B cell (primary cell): ENCODE results near the gene NFASC. TPM values are rescaled to one million over a fixed set of nuclear protein-coding genes. Genes with fewer than 3 reads are reported as not detected.

Experiments
- ATAC-seq: fragments of 200-7000 bp; cut with Tn5 transposase; one replicate; pipeline ENCODE4 v1.10.0; 2021; ENCODE audit warnings: low read depth, mild to moderate bottlenecking, moderate number of reproducible peaks, moderate library complexity
- CTCF ChIA-PET: fragments of 350-600 bp; sonication (Branson Sonifier 250); formaldehyde crosslinking; loops from one replicate; lab custom pipeline; 2021; ENCODE audit warnings: antibody characterized with exemption, inconsistent platforms; lab: Charles Lee
- POLR2A ChIA-PET: fragments of 350-600 bp; sonication (Branson Sonifier 250); formaldehyde crosslinking; loops from one replicate; lab custom pipeline; 2021; ENCODE audit warnings: antibody characterized with exemption; lab: Charles Lee
- DNase-seq: peaks from one replicate; pipeline ENCODE4 v3.0.0; 2013
- H2AFZ ChIP-seq: 2 replicates; pipeline ENCODE4 v1.6.1; 2012; ENCODE audit warnings: mild to moderate bottlenecking, low read depth, low read length; ENCODE audit not compliant: insufficient read depth, poor library complexity, severe bottlenecking
- H3K27ac ChIP-seq, 2 donors: 1 replicate in 1 of 2; 2 replicates in 1 of 2; pipeline ENCODE4 v1.5.1; 2012 to 2013; ENCODE audit warnings: low read length in 2 of 2, mild to moderate bottlenecking in 2 of 2, moderate library complexity in 1 of 2
- H3K27me3 ChIP-seq, 4 experiments: fragments of 200-600 bp in 1 of 4; sonication (generic) in 1 of 4; replicated peaks in 1 of 4; 1 replicate in 2 of 4; 2 replicates in 2 of 4; pipeline versions ENCODE4 v1.6.1 to v1.7.0; 2013 to 2016; ENCODE audit warnings: low read length in 3 of 4, mild to moderate bottlenecking in 2 of 4, mixed read lengths in 1 of 4, moderate library complexity in 1 of 4; ENCODE audit not compliant: insufficient read depth in 4 of 4, control insufficient read depth in 3 of 4; ENCODE audit errors: control extremely low read depth in 1 of 4
- H3K36me3 ChIP-seq, 2 experiments: replicated peaks in 1 of 2; 1 replicate in 1 of 2; 2 replicates in 1 of 2; pipeline versions ENCODE4 v1.6.1 to v1.7.1; 2013; ENCODE audit warnings: low read length in 1 of 2; ENCODE audit not compliant: insufficient read depth in 2 of 2, control insufficient read depth in 1 of 2; ENCODE audit errors: control extremely low read depth in 1 of 2, extremely low read depth in 1 of 2
- H3K4me1 ChIP-seq, 2 donors: fragments of 200-600 bp in 1 of 2; sonication (generic) in 1 of 2; 1 replicate in 1 of 2; 2 replicates in 1 of 2; pipeline versions ENCODE4 v1.5.1 to v1.6.1; 2013 to 2017; ENCODE audit warnings: low read length in 2 of 2; ENCODE audit not compliant: control insufficient read depth in 2 of 2, insufficient read depth in 2 of 2
- H3K4me2 ChIP-seq: replicated peaks from 2 replicates; pipeline ENCODE3; 2012; ENCODE audit warnings: mild to moderate bottlenecking, low read depth, low read length; ENCODE audit not compliant: poor library complexity, severe bottlenecking
- H3K4me3 ChIP-seq, 5 experiments: fragments of 200-600 bp in 1 of 5; sonication (generic) in 1 of 5; 1 replicate in 3 of 5; 2 replicates in 2 of 5; pipeline versions ENCODE4 v1.5.1 to v1.7.0; 2011 to 2016; ENCODE audit warnings: low read length in 4 of 5, mild to moderate bottlenecking in 4 of 5, low read depth in 2 of 5, control low read depth in 1 of 5, moderate library complexity in 1 of 5; ENCODE audit not compliant: insufficient read depth in 1 of 5; ENCODE audit errors: control extremely low read depth in 1 of 5, extremely low read depth in 1 of 5
- H3K79me2 ChIP-seq: fragments of 200-600 bp; sonication (generic); one replicate; pipeline ENCODE4 v1.6.0; 2016; ENCODE audit warnings: low read length; ENCODE audit not compliant: control insufficient read depth, insufficient read depth
- H3K9ac ChIP-seq: fragments of 200-600 bp; sonication (generic); 2 replicates; pipeline ENCODE4 v1.6.1; 2017; ENCODE audit warnings: mild to moderate bottlenecking, low read length, moderate library complexity
- H3K9me3 ChIP-seq, 3 donors: one replicate each; pipeline versions ENCODE4 v1.6.1 to v1.7.1; 2013; ENCODE audit warnings: low read length in 2 of 3; ENCODE audit not compliant: control insufficient read depth in 2 of 3, insufficient read depth in 1 of 3; ENCODE audit errors: control extremely low read depth in 1 of 3
- H4K20me1 ChIP-seq: 2 replicates; pipeline ENCODE4 v1.6.0; 2012; ENCODE audit warnings: mild to moderate bottlenecking, low read length; ENCODE audit not compliant: insufficient read depth, control insufficient read depth, poor library complexity, severe bottlenecking
- H3K27ac Mint-ChIP-seq: one replicate; pipeline ENCODE4 v1.8.0; 2021; ENCODE audit warnings: mixed read lengths
- H3K27me3 Mint-ChIP-seq: one replicate; pipeline ENCODE4 v1.8.0; 2021; ENCODE audit warnings: mixed read lengths
- H3K4me1 Mint-ChIP-seq: one replicate; pipeline ENCODE4 v1.8.0; 2021; ENCODE audit warnings: mixed read lengths
- H3K4me3 Mint-ChIP-seq: one replicate; pipeline ENCODE4 v1.8.0; 2021; ENCODE audit warnings: mixed read lengths
- H3K9me3 Mint-ChIP-seq: one replicate; pipeline ENCODE4 v1.8.0; 2022; ENCODE audit warnings: mixed read lengths; ENCODE audit not compliant: insufficient read depth
- EZH2 ChIP-seq: IDR thresholded peaks from 2 replicates; pipeline ENCODE4 v1.6.1; 2012; ENCODE audit warnings: borderline replicate concordance, low read depth, mild to moderate bottlenecking, moderate library complexity, low read length; ENCODE audit not compliant: insufficient read depth, poor library complexity, severe bottlenecking
- WGBS: methylation state at CpG from one replicate; pipeline ENCODE4 v1.1.5; 2013; ENCODE audit warnings: missing lambda C conversion rate; ENCODE audit not compliant: insufficient coverage; 5-methylcytosine and 5-hydroxymethylcytosine counted together
- intact Hi-C: fragments of 100-400 bp; cut with micrococcal nuclease; formaldehyde crosslinking; loops from one replicate; pipeline ENCODE4 v1.10.0; 2022
- polyA plus RNA-seq: library from polyadenylated mRNA; depleted of rRNA; stranded (reverse); fragments of >200 nt; gene quantifications from 2 replicates; pipeline ENCODE4 v1.2.3, GENCODE V29; 2012
- total RNA-seq, 2 donors: library from RNA; stranded (reverse); fragments of 120-200 nt in 1 of 2; gene quantifications; 1 replicate in 1 of 2; 2 replicates in 1 of 2; pipeline versions ENCODE4 v1.2.3 to v1.2.4, GENCODE V29; 2013 to 2022
- TF ChIP-seq, protein P1 (sequence below): fragments of 200-600 bp; IDR thresholded peaks from one replicate; pipeline ENCODE4 v1.8.0; 2022; ENCODE audit warnings: antibody characterized with exemption, mild to moderate bottlenecking

NFASC gene
- total and polyA plus RNA-seq, 2 donors (not counting 1 experiment from before 2014, with no cell fraction given) = 0.06 to 0.39 TPM

DNA sequence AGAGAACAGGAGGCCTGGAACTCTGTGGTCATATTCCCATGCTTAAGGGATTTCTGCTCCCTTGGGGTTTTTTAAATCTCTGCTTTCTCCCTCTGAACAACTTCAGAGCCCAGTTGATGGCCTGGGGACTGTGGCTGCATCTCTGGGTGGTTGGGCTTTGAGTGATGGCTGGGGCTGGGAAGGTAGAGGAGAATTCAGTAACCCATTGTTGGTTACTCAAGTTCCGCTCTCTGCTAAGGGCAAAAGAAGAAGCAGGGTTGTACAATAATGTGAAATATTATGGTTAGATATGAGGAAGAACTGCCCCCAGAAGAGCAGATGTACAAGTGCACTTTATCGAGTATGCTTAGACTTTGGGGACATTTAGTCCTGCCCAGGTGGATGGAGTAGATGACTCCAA, 100.3 kb downstream of the NFASC start:
- Mint-ChIP-seq H3K27ac (no peak overlapping the region), H3K4me3 (no peak overlapping the region), H3K4me1 (peaks cover 3% of the 10 kb centered on the region), H3K27me3 (peaks cover 28% of the 10 kb centered on the region), H3K9me3 (no peaks in the 10 kb centered on the region)
- H4K20me1 ChIP-seq = no peaks in the 10 kb centered on the region
- POLR2A ChIA-PET = no interaction called here
- H3K4me3 ChIP-seq = no peak overlapping the region
- no peaks in the 10 kb centered on the region for H3K79me2 ChIP-seq
- CTCF ChIA-PET = interaction anchor here (7.2 kb wide), 1 partner anchor 91 kb away, joined by 94 read pairs; no protein-coding TSS in a partner anchor
- ATAC-seq (no peak), DNase-seq (no peak)
- peaks cover 4 to 6% of the 10 kb centered on the region in 2 donors for H3K4me1 ChIP-seq
- TF ChIP-seq, protein P1, sequence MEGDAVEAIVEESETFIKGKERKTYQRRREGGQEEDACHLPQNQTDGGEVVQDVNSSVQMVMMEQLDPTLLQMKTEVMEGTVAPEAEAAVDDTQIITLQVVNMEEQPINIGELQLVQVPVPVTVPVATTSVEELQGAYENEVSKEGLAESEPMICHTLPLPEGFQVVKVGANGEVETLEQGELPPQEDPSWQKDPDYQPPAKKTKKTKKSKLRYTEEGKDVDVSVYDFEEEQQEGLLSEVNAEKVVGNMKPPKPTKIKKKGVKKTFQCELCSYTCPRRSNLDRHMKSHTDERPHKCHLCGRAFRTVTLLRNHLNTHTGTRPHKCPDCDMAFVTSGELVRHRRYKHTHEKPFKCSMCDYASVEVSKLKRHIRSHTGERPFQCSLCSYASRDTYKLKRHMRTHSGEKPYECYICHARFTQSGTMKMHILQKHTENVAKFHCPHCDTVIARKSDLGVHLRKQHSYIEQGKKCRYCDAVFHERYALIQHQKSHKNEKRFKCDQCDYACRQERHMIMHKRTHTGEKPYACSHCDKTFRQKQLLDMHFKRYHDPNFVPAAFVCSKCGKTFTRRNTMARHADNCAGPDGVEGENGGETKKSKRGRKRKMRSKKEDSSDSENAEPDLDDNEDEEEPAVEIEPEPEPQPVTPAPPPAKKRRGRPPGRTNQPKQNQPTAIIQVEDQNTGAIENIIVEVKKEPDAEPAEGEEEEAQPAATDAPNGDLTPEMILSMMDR = no peak
- TF ChIP-seq EZH2 = no peak
- no peak overlapping the region for H3K27ac ChIP-seq
- 86% methylated on average over 2 of the region's 2 CpGs for WGBS
- peaks cover 0 to 29% (median 6%) of the 10 kb centered on the region in 4 experiments for H3K27me3 ChIP-seq
- no peaks in the 10 kb centered on the region for H3K36me3 ChIP-seq
- H2AFZ ChIP-seq = no peak overlapping the region
- intact Hi-C loops = no loop called here
- H3K9me3 ChIP-seq = peaks cover 0 to 3% (median 0%) of the 10 kb centered on the region in 3 donors
- H3K4me2 ChIP-seq = no peak overlapping the region
- H3K9ac ChIP-seq = no peak overlapping the region

DNA sequence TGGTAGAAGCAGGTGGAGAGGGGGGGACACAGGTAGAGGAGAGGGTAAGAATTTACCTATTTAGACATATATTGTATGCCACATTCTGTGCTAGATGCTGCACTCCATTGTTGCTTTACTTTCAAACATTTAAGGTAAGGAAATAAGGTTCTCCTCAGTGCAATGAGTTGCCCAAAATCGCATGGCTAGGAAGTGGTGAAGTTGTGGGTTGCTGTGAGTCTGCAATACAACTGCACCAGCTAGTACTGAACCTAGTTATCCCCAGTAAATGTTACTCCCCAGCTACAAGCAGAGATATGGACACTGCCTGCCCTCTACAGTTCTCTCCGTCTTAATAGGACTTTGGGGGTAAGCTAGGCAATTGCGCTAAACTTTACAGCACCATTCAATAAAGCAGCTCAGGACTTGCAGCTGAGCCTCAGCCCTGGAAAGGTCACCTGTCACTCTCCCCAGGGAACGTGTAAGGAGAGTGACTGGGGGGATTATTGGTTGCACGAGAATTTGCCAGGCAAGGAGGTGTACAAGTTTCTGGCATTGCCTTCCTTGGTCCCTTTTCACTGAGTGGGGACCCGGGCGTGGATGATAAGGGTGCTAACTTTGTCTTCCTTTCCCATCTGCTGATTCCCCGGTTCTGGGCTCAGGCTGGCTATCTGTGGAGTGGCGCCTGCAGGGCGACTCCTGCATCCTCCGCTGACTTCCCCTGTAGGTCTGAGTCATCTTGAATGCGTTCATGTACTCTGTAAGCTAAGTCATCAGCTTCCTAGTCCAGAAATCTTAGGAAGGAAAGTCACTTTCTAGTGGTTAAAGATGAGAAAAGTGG, 101.1 kb downstream of the NFASC start:
- Mint-ChIP-seq H3K27ac (no peak overlapping the region), H3K9me3 (no peaks in the 10 kb centered on the region), H3K4me3 (no peak overlapping the region), H3K27me3 (peaks cover 20% of the 10 kb centered on the region), H3K4me1 (peaks cover 6% of the 10 kb centered on the region)
- Histone ChIP-seq H3K4me3 (no peak overlapping the region), H4K20me1 (no peaks in the 10 kb centered on the region), H2AFZ (no peak overlapping the region), H3K27ac (no peak overlapping the region), H3K36me3 (no peaks in the 10 kb centered on the region), H3K27me3 (peaks cover 0 to 33% (median 7%) of the 10 kb centered on the region in 4 experiments), H3K79me2 (no peaks in the 10 kb centered on the region), H3K4me1 (peaks cover 10 to 12% of the 10 kb centered on the region in 2 donors), H3K9ac (no peak overlapping the region), H3K9me3 (peaks cover 0 to 5% (median 0%) of the 10 kb centered on the region in 3 donors), H3K4me2 (no peak overlapping the region)
- POLR2A ChIA-PET = no interaction called here
- ATAC-seq (no peak), DNase-seq (no peak)
- CTCF ChIA-PET = interaction anchor here (1.3 to 9.2 kb wide), 3 partner anchors 18 to 285 kb away, joined by 4 to 110 read pairs (median 94); no protein-coding TSS in a partner anchor
- intact Hi-C loops = no loop called here
- TF ChIP-seq EZH2 = no peak
- TF ChIP-seq, protein P1 = no peak
- 0% methylated on average over 2 of the region's 12 CpGs for WGBS
